HG02623 (cell line): ENCODE measurements around the gene REXO4.
"Not testable (repeated sequence)": the region's sequence is repeated elsewhere in the genome, so short reads cannot be mapped to it uniquely, and the experiment has no call there.

Experiments used
- ATAC-seq: cut with Tn5 transposase; IDR thresholded peaks from one replicate; pipeline ENCODE4 v1.9.1; 2021; ENCODE audit warnings: moderate library complexity; ENCODE audit not compliant: unreplicated experiment

Gene REXO4

GRCh38 chr9:133452562-133452961, 34.8 kb upstream of the REXO4 start:
- ATAC-seq, result no peak

GRCh38 chr9:133451865-133452264, 34.1 kb upstream of the REXO4 start:
- not testable (repeated sequence) for ATAC-seq

- ATAC-seq, result no peak
These were observed 31.9 kb upstream of the REXO4 start for GRCh38 chr9:133449760-133450159.

GRCh38 chr9:133448487-133448972, 30.7 kb upstream of the REXO4 start:
- no peak for ATAC-seq

- no peak for ATAC-seq
These were observed 27.6 kb upstream of the REXO4 start for GRCh38 chr9:133445293-133445969.

- ATAC-seq, result no peak
These were observed 26.2 kb upstream of the REXO4 start for GRCh38 chr9:133443982-133444381.

- ATAC-seq, result no peak
These were observed 25.4 kb upstream of the REXO4 start for GRCh38 chr9:133443248-133443647.

- ATAC-seq, result no peak
These were observed 23.8 kb upstream of the REXO4 start for GRCh38 chr9:133441571-133441970.

- no peak for ATAC-seq
These were observed 23.1 kb upstream of the REXO4 start for GRCh38 chr9:133440874-133441273.

GRCh38 chr9:133439337-133439736, 21.5 kb upstream of the REXO4 start:
- ATAC-seq, result no peak

GRCh38 chr9:133437753-133438531, 20.1 kb upstream of the REXO4 start:
- ATAC-seq, result no peak

GRCh38 chr9:133436681-133437080, 18.9 kb upstream of the REXO4 start:
- no peak for ATAC-seq

- ATAC-seq, result no peak
These were observed 15.6 kb upstream of the REXO4 start for GRCh38 chr9:133433351-133433843.

- ATAC-seq, result no peak
These were observed 12.4 kb upstream of the REXO4 start for GRCh38 chr9:133430244-133430643.

- no peak for ATAC-seq
These were observed 11.9 kb upstream of the REXO4 start for GRCh38 chr9:133429641-133430161.

GRCh38 chr9:133429214-133429613, 11.4 kb upstream of the REXO4 start:
- ATAC-seq, result no peak

- no peak for ATAC-seq
These were observed 10.8 kb upstream of the REXO4 start for GRCh38 chr9:133428617-133429101.

GRCh38 chr9:133427658-133428348, 10.0 kb upstream of the REXO4 start:
- no peak for ATAC-seq

- no peak for ATAC-seq
These were observed 8.2 kb upstream of the REXO4 start for GRCh38 chr9:133426011-133426410.

GRCh38 chr9:133425049-133425632, 7.3 kb upstream of the REXO4 start:
- ATAC-seq, result no peak

GRCh38 chr9:133424187-133424586, 6.4 kb upstream of the REXO4 start:
- no peak for ATAC-seq
